Stimulated activated naive CD8-positive, alpha-beta T cell treated with anti-CD3 and anti-CD28 coated beads, Interleukin-15, Interleukin-2, amounts not matched to agents 100 ng/mL and 50 ng/mL, for 24 hours (primary cell): ENCODE measurements around the gene CEACAM1.
"Not testable (repeated sequence)": the region's sequence is repeated elsewhere in the genome, so short reads cannot be mapped to it uniquely, and the experiment has no call there.

ENCODE experiments used
- H3K27ac Mint-ChIP-seq: one replicate; pipeline ENCODE4 v1.8.0; 2021; ENCODE audit warnings: mild to moderate bottlenecking, mixed read lengths
- H3K27me3 Mint-ChIP-seq: one replicate; pipeline ENCODE4 v1.8.0; 2021; ENCODE audit warnings: mixed read lengths
- H3K36me3 Mint-ChIP-seq: one replicate; pipeline ENCODE4 v1.8.0; 2021; ENCODE audit warnings: low read depth, mixed read lengths
- H3K4me1 Mint-ChIP-seq: one replicate; pipeline ENCODE4 v1.8.0; 2021; ENCODE audit warnings: low read depth, mixed read lengths
- H3K4me3 Mint-ChIP-seq: one replicate; pipeline ENCODE4 v1.8.0; 2021; ENCODE audit warnings: mild to moderate bottlenecking, mixed read lengths
- H3K9me3 Mint-ChIP-seq: one replicate; pipeline ENCODE4 v1.8.0; 2021; ENCODE audit warnings: mixed read lengths

The CEACAM1 gene

DNA sequence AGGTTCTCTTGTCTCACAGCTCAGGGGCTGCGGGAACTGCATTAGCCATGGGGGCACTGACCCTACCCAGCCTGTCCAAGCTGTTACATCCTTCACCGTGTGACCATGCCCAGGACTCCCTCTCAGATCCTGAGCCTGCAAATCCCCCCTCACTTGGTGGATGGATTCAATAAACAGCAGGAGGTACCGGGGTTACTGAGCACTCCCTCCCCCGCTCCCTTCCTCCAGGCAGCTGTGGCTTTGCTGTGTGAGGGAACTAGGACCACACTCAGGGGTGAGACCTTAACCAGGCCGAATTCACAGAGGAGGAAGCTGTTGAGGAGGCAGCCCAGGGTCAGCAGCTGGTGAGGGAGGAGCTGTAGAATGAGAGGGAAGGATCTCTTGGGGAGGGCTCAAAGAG, 27.0 kb upstream of the CEACAM1 start:
- Mint-ChIP-seq H3K9me3 (no peaks in the 10 kb centered on the region), H3K4me1 (no peaks in the 10 kb centered on the region), H3K4me3 (no peak overlapping the region), H3K27me3 (peaks cover 24% of the 10 kb centered on the region), H3K36me3 (no peaks in the 10 kb centered on the region), H3K27ac (no peak overlapping the region)

- Mint-ChIP-seq H3K27ac (no peak overlapping the region), H3K9me3 (peaks cover 5% of the 10 kb centered on the region), H3K4me1 (no peaks in the 10 kb centered on the region), H3K4me3 (no peak overlapping the region), H3K36me3 (no peaks in the 10 kb centered on the region), H3K27me3 (peaks cover 29% of the 10 kb centered on the region)
These were observed 25.8 kb upstream of the CEACAM1 start for GRCh38 chr19:42554046-42554575.

GRCh38 chr19:42553292-42554045, 25.2 kb upstream of the CEACAM1 start:
- no peaks in the 10 kb centered on the region for H3K4me1 Mint-ChIP-seq
- peaks cover 30% of the 10 kb centered on the region for H3K27me3 Mint-ChIP-seq
- H3K9me3 Mint-ChIP-seq = peaks cover 6% of the 10 kb centered on the region
- H3K36me3 Mint-ChIP-seq = no peaks in the 10 kb centered on the region
- no peak overlapping the region for H3K4me3 Mint-ChIP-seq
- no peak overlapping the region for H3K27ac Mint-ChIP-seq

GRCh38 chr19:42552086-42553065, 24.1 kb upstream of the CEACAM1 start:
- H3K4me3 Mint-ChIP-seq = no peak overlapping the region
- peaks cover 32% of the 10 kb centered on the region for H3K27me3 Mint-ChIP-seq

DNA sequence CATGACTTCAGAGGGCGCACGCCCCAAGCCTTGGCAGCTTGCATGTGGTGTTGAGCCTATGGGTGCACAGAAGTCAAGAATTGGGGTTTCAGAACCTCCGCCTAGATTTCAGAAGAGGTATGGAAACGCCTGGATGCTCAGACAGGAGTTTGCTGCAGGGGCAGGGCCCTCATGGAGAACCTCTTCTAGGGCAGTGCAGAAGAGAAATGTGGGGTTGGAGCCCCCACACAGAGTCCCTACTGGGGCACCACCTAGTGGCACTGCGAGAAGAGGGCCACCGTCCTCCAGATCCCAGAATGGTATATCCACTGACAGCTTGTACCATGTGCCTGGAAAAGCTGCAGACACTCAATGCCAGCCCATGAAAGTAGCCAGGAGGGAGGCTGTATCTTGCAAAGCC, 22.2 kb upstream of the CEACAM1 start:
- not testable (repeated sequence) for H3K4me3 Mint-ChIP-seq, H3K27ac Mint-ChIP-seq, H3K4me1 Mint-ChIP-seq, H3K36me3 Mint-ChIP-seq, H3K9me3 Mint-ChIP-seq
- H3K27me3 Mint-ChIP-seq = peaks cover 24% of the 10 kb centered on the region

More at GRCh38 chr19:42552086-42553065, 24.1 kb upstream of the CEACAM1 start:
- Mint-ChIP-seq H3K36me3 (no peaks in the 10 kb centered on the region), H3K9me3 (peaks cover 6% of the 10 kb centered on the region), H3K27ac (no peak overlapping the region), H3K4me1 (no peaks in the 10 kb centered on the region)

DNA sequence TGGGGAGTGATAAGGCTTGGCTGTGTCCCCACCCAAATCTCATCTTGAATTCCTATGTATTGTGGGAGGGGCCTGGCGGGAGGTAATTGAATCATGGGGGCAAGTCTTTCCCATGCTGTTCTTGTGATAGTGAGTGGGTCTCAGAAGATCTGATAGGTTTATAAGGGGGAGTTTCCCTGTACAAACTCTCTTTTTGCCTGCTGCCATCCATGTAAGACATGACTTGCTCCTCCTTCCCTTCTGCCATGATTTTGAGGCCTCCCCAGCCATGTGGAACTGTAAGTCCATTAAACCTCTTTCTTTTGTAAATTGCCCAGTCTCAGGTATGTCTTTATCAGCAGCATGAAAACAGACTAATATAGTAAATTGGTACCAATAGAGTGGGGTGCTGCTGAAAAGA, 20.8 kb upstream of the CEACAM1 start:
- not testable (repeated sequence) for H3K4me3 Mint-ChIP-seq, H3K4me1 Mint-ChIP-seq, H3K9me3 Mint-ChIP-seq, H3K27ac Mint-ChIP-seq, H3K36me3 Mint-ChIP-seq
- peaks cover 17% of the 10 kb centered on the region for H3K27me3 Mint-ChIP-seq

DNA sequence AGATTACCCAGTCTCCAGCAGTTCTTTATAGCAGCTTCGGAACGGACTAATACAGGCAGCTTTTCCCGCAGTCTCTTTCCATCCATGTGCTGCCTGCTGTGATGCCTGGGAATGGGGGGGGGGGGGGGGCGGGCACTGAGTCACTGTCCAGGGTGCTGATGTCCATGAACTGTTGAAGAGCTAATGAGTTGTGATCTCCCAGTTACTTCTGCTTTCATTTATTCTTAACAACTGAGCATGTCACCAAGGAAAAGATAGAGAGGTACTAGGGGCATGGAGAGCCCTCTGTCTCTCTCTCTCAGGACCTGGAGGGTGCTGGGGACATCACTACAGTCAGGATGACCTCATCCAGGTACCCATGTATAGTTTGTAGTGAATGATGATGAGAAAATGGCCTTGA, 20.3 kb upstream of the CEACAM1 start:
- H3K36me3 Mint-ChIP-seq = no peaks in the 10 kb centered on the region
- H3K9me3 Mint-ChIP-seq = peaks cover 6% of the 10 kb centered on the region
- no peaks in the 10 kb centered on the region for H3K4me1 Mint-ChIP-seq
- no peak overlapping the region for H3K27ac Mint-ChIP-seq
- peaks cover 17% of the 10 kb centered on the region for H3K27me3 Mint-ChIP-seq
- no peak overlapping the region for H3K4me3 Mint-ChIP-seq

DNA sequence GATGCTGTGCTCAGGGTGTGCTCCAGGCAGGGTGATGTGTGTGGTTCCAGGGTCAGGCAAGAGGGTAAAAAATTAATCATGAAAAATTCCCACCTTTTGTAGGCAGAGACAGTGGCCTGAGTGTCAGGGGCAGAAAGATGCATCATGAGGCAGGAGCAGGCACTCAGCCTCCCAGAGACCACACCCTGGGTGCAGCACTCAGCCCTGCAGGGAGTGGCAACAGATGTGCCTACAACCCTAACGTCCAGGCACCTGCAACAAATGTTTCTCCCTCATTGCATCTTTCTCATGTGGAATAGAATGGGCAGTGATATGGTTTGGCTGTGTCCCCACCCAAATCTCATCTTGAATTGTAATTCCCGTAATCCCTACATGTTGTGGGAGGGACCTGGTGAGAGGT, 19.6 kb upstream of the CEACAM1 start:
- no peaks in the 10 kb centered on the region for H3K4me1 Mint-ChIP-seq
- H3K36me3 Mint-ChIP-seq = no peaks in the 10 kb centered on the region
- peaks cover 6% of the 10 kb centered on the region for H3K9me3 Mint-ChIP-seq
- H3K27ac Mint-ChIP-seq = no peak overlapping the region
- no peak overlapping the region for H3K4me3 Mint-ChIP-seq
- peaks cover 17% of the 10 kb centered on the region for H3K27me3 Mint-ChIP-seq

- Mint-ChIP-seq H3K4me3 (no peak overlapping the region), H3K27ac (no peak overlapping the region), H3K9me3 (peaks cover 6% of the 10 kb centered on the region), H3K36me3 (no peaks in the 10 kb centered on the region), H3K4me1 (no peaks in the 10 kb centered on the region), H3K27me3 (peaks cover 17% of the 10 kb centered on the region)
These were observed 18.7 kb upstream of the CEACAM1 start for GRCh38 chr19:42546831-42547500.

DNA sequence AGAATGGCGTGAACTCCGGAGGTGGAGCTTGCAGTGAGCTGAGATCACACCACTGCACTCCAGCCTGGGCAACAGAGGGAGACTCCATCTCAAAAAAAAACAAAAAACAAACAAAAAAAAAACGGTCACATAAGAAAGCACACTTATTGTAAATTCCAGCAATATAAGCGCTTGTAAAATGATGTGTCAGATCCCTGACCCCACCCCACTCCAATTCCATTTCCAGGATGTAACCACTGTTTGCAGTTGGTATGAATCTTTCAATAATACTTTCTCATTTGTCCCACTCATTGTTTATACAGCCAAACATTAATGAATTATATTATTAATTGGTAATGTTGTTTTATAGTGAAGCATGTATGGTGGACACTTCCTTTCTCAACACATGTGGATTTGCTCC, 15.9 kb upstream of the CEACAM1 start:
- H3K27ac Mint-ChIP-seq = no peak overlapping the region
- peaks cover 2% of the 10 kb centered on the region for H3K9me3 Mint-ChIP-seq
- no peaks in the 10 kb centered on the region for H3K36me3 Mint-ChIP-seq
- H3K4me1 Mint-ChIP-seq = no peaks in the 10 kb centered on the region
- peaks cover 3% of the 10 kb centered on the region for H3K27me3 Mint-ChIP-seq
- H3K4me3 Mint-ChIP-seq = no peak overlapping the region

- H3K9me3 Mint-ChIP-seq = no peaks in the 10 kb centered on the region
- no peaks in the 10 kb centered on the region for H3K4me1 Mint-ChIP-seq
- H3K27ac Mint-ChIP-seq = no peak overlapping the region
- H3K4me3 Mint-ChIP-seq = no peak overlapping the region
- no peaks in the 10 kb centered on the region for H3K27me3 Mint-ChIP-seq
- H3K36me3 Mint-ChIP-seq = no peaks in the 10 kb centered on the region
These were observed 14.5 kb upstream of the CEACAM1 start for GRCh38 chr19:42542791-42543190.

DNA sequence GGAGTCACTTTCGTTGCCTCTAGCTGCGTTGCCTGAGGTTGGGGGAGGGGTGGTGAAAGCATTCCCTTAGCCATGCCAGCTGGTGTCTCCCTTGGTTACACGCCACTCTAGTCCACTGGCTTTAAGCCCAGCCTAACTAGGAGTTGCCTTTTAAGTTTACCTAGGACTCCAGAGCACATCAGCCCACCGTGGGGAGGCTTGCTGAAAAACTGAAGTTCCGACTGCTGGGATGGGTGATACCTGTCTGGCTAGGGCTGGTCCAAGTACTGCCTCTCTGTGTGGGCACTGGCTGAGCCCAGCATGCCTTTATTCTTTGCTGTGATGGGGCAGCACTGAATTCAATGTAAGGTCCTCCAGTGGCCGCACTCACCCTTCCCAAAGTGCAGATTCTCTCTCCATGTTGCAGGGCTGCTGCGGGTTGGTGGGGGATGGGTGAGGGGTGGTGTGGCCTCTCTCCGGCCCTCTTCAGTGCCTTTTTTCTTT, 11.8 kb upstream of the CEACAM1 start:
- Mint-ChIP-seq H3K27ac (no peak overlapping the region), H3K4me3 (no peak overlapping the region), H3K27me3 (no peaks in the 10 kb centered on the region), H3K9me3 (no peaks in the 10 kb centered on the region), H3K4me1 (no peaks in the 10 kb centered on the region), H3K36me3 (no peaks in the 10 kb centered on the region)

DNA sequence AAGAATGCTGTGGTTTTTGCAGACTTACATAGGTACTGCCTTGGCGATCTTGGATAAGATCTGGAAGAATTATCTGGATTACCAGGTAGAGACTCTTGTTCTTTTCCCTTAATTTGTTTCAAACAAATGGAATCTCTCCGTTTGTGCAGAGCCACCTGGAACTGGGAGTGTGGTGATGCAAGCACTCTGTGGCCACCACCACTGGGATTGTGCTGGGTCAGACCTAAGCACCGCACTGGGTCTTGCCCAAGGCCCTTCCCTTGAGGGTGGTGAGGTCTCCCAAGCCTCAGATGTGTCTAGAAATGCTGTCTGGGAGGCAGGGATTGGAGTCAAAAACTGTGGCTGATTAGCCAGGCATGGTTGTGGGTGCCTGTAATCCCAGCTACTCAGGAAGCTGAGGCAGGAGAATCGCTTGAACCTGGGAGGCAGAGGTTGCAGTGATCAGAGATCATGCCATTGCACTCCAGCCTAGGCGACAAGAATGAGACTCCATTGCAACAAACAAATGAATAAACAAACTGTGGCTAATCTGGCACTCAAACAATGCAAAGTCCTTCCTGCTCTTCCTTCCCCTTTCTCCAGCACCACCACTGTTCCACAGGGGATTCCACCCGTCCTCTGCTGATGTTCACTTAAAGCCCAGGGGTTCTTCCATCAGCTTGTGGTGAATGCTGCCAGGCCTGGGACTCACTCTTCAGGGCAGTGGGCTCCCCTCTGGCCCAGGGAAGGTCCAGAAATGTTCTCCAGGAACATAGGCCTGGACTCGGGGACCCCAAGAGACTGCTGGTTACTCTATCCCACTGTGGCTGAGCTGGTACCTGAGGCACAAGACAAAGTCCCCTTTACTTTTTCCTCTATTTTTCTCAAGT, 10.8 kb upstream of the CEACAM1 start:
- H3K36me3 Mint-ChIP-seq = no peaks in the 10 kb centered on the region

GRCh38 chr19:42535276-42535675, 7.0 kb upstream of the CEACAM1 start:
- not testable (repeated sequence) for H3K27ac Mint-ChIP-seq, H3K4me1 Mint-ChIP-seq, H3K4me3 Mint-ChIP-seq, H3K9me3 Mint-ChIP-seq, H3K36me3 Mint-ChIP-seq, H3K27me3 Mint-ChIP-seq

More for the DNA sequence above, 10.8 kb upstream of the CEACAM1 start:
- Mint-ChIP-seq H3K4me1 (no peaks in the 10 kb centered on the region), H3K27me3 (no peaks in the 10 kb centered on the region), H3K9me3 (no peaks in the 10 kb centered on the region), H3K27ac (no peak overlapping the region), H3K4me3 (no peak overlapping the region)
